MM.1S (cell line): ENCODE data around the gene GALNT10.

Experiments
- DNase-seq: peaks from one replicate; pipeline ENCODE4 v3.0.0-alpha.2; 2015
- H2AFZ ChIP-seq: fragments of 300-600 bp; sonication (generic); 2 replicates; pipeline ENCODE4 v1.6.0; 2016; ENCODE audit warnings: antibody characterized with exemption, low read length
- H3F3A ChIP-seq: fragments of 300-600 bp; sonication (generic); 2 replicates; pipeline ENCODE4 v1.6.1; 2016; ENCODE audit warnings: mild to moderate bottlenecking, antibody characterized with exemption, low read length, moderate library complexity, mixed read lengths; ENCODE audit not compliant: insufficient read depth
- H3K27ac ChIP-seq: fragments of 300-600 bp; sonication (generic); 2 replicates; pipeline ENCODE4 v1.5.1; 2016; ENCODE audit warnings: mild to moderate bottlenecking, low read length
- H3K27me3 ChIP-seq: fragments of 300-600 bp; sonication (generic); replicated peaks from 2 replicates; pipeline ENCODE4 v1.6.0; 2016; ENCODE audit warnings: low read length; ENCODE audit not compliant: insufficient read depth
- H3K36me3 ChIP-seq: fragments of 300-600 bp; sonication (generic); replicated peaks from 2 replicates; pipeline ENCODE4 v1.6.1; 2016; ENCODE audit warnings: mild to moderate bottlenecking, low read length, mixed read lengths; ENCODE audit not compliant: insufficient read depth
- H3K4me1 ChIP-seq: fragments of 300-600 bp; sonication (generic); 2 replicates; pipeline ENCODE4 v1.6.1; 2016; ENCODE audit warnings: low read length, mixed read lengths
- H3K4me2 ChIP-seq: fragments of 300-600 bp; sonication (generic); 2 replicates; pipeline ENCODE4 v1.6.0; 2016; ENCODE audit warnings: low read depth, low read length
- H3K4me3 ChIP-seq: fragments of 300-600 bp; sonication (generic); 2 replicates; pipeline ENCODE4 v1.5.1; 2016; ENCODE audit warnings: low read length, mixed read lengths
- H3K79me2 ChIP-seq: fragments of 300-600 bp; sonication (generic); 2 replicates; pipeline ENCODE4 v1.6.1; 2016; ENCODE audit warnings: mixed run types, low read length, mixed read lengths
- H3K9ac ChIP-seq: fragments of 300-600 bp; sonication (generic); 2 replicates; pipeline ENCODE4 v1.6.1; 2016; ENCODE audit warnings: low read length, mixed read lengths
- H3K9me2 ChIP-seq: fragments of 300-600 bp; sonication (generic); replicated peaks from 2 replicates; pipeline ENCODE4 v1.6.1; 2016; ENCODE audit warnings: mild to moderate bottlenecking, low read length, mixed read lengths; ENCODE audit not compliant: insufficient read depth
- H3K9me3 ChIP-seq: fragments of 300-600 bp; sonication (generic); replicated peaks from 2 replicates; pipeline ENCODE4 v1.6.1; 2016; ENCODE audit warnings: mild to moderate bottlenecking, low read length, mixed read lengths; ENCODE audit not compliant: insufficient read depth
- H4K20me1 ChIP-seq: fragments of 300-600 bp; sonication (generic); 2 replicates; pipeline ENCODE4 v1.6.1; 2016; ENCODE audit warnings: mild to moderate bottlenecking, low read length, moderate library complexity, mixed read lengths; ENCODE audit not compliant: insufficient read depth
- CTCF ChIP-seq: fragments of 300-600 bp; sonication (generic); IDR thresholded peaks from 2 replicates; pipeline ENCODE4 v1.5.1; 2016; ENCODE audit warnings: antibody characterized with exemption, low read length, mixed read lengths
- EZH2 ChIP-seq: fragments of 300-600 bp; sonication (generic); optimal IDR thresholded peaks from 2 replicates; pipeline ENCODE3; 2017; ENCODE audit warnings: low read depth, mild to moderate bottlenecking, antibody characterized with exemption, low read length, mixed read lengths
- EZH2phosphoT487 ChIP-seq: fragments of 300-600 bp; sonication (generic); IDR thresholded peaks from 2 replicates; pipeline ENCODE4 v1.6.1; 2018; ENCODE audit warnings: antibody characterized with exemption, low read length

The GALNT10 gene

GRCh38 chr5:154236011-154236410 is 45.5 kb downstream of the GALNT10 start:
- no peak for DNase-seq
- no peak overlapping the region for H3K9ac ChIP-seq
- no peaks in the 10 kb centered on the region for H3K4me1 ChIP-seq
- no peaks in the 10 kb centered on the region for H3F3A ChIP-seq
- H3K9me2 ChIP-seq: no peaks in the 10 kb centered on the region
- no peak for TF ChIP-seq EZH2
- TF ChIP-seq CTCF: no peak
- no peak for TF ChIP-seq EZH2phosphoT487
- H2AFZ ChIP-seq: no peak overlapping the region
- no peaks in the 10 kb centered on the region for H4K20me1 ChIP-seq
- no peaks in the 10 kb centered on the region for H3K9me3 ChIP-seq
- H3K79me2 ChIP-seq: peaks cover 68% of the 10 kb centered on the region
- H3K36me3 ChIP-seq: no peaks in the 10 kb centered on the region
- H3K4me3 ChIP-seq: no peak overlapping the region
- H3K4me2 ChIP-seq: no peak overlapping the region
- no peak overlapping the region for H3K27ac ChIP-seq
- H3K27me3 ChIP-seq: no peaks in the 10 kb centered on the region

- H3F3A ChIP-seq: no peaks in the 10 kb centered on the region
- H3K4me3 ChIP-seq: no peak overlapping the region
- H3K9ac ChIP-seq: no peak overlapping the region
- H3K4me1 ChIP-seq: no peaks in the 10 kb centered on the region
- peaks cover 62% of the 10 kb centered on the region for H3K79me2 ChIP-seq
- TF ChIP-seq CTCF (no peak), EZH2 (no peak), EZH2phosphoT487 (no peak)
- no peaks in the 10 kb centered on the region for H4K20me1 ChIP-seq
- H3K27ac ChIP-seq: no peak overlapping the region
- DNase-seq: no peak
- H3K9me2 ChIP-seq: no peaks in the 10 kb centered on the region
- H2AFZ ChIP-seq: no peak overlapping the region
- no peaks in the 10 kb centered on the region for H3K27me3 ChIP-seq
- H3K4me2 ChIP-seq: no peak overlapping the region
- H3K36me3 ChIP-seq: no peaks in the 10 kb centered on the region
- no peaks in the 10 kb centered on the region for H3K9me3 ChIP-seq
Measured at GRCh38 chr5:154236536-154237375, 46.2 kb downstream of the GALNT10 start.

- no peaks in the 10 kb centered on the region for H3K9me3 ChIP-seq
- H3K36me3 ChIP-seq: no peaks in the 10 kb centered on the region
Measured at GRCh38 chr5:154237376-154237743, 46.8 kb downstream of the GALNT10 start.

More at GRCh38 chr5:154237376-154237743, 46.8 kb downstream of the GALNT10 start:
- TF ChIP-seq CTCF (no peak), EZH2 (no peak), EZH2phosphoT487 (no peak)
- Histone ChIP-seq H3K9me2 (no peaks in the 10 kb centered on the region), H3F3A (no peaks in the 10 kb centered on the region), H3K4me2 (no peak overlapping the region), H3K27me3 (no peaks in the 10 kb centered on the region), H3K4me1 (no peaks in the 10 kb centered on the region), H3K79me2 (peaks cover 58% of the 10 kb centered on the region), H3K9ac (no peak overlapping the region), H3K4me3 (no peak overlapping the region), H2AFZ (no peak overlapping the region), H4K20me1 (no peaks in the 10 kb centered on the region), H3K27ac (no peak overlapping the region)
- no peak for DNase-seq
